Stimulated activated memory B cell treated with anti-CD40 and anti-IgM and Interleukin-4, amounts not matched to agents 10 μg/mL and 1 μg/mL and 100 μg/mL, for 72 hours (primary cell): Measurements from ENCODE around the gene HOXC4.
"Not testable (repeated sequence)": the region's sequence is repeated elsewhere in the genome, so short reads cannot be mapped to it uniquely, and the experiment has no call there.

Experiments used
- ATAC-seq: fragments of 150-1000 bp; cut with Tn5 transposase; 2 replicates; pipeline ENCODE4 v1.10.0; 2021
- H3K27ac Mint-ChIP-seq: one replicate; pipeline ENCODE4 v1.8.0; 2022; ENCODE audit warnings: mild to moderate bottlenecking, mixed read lengths
- H3K27me3 Mint-ChIP-seq: one replicate; pipeline ENCODE4 v1.8.0; 2022; ENCODE audit warnings: mixed read lengths
- H3K36me3 Mint-ChIP-seq: one replicate; pipeline ENCODE4 v1.8.0; 2022; ENCODE audit warnings: mixed read lengths
- H3K4me1 Mint-ChIP-seq: one replicate; pipeline ENCODE4 v1.8.0; 2022; ENCODE audit warnings: mixed read lengths
- H3K4me3 Mint-ChIP-seq: one replicate; pipeline ENCODE4 v1.8.0; 2022; ENCODE audit warnings: mild to moderate bottlenecking, moderate library complexity, mixed read lengths
- H3K9me3 Mint-ChIP-seq: one replicate; pipeline ENCODE4 v1.8.0; 2022; ENCODE audit warnings: mixed read lengths

The HOXC4 gene

DNA sequence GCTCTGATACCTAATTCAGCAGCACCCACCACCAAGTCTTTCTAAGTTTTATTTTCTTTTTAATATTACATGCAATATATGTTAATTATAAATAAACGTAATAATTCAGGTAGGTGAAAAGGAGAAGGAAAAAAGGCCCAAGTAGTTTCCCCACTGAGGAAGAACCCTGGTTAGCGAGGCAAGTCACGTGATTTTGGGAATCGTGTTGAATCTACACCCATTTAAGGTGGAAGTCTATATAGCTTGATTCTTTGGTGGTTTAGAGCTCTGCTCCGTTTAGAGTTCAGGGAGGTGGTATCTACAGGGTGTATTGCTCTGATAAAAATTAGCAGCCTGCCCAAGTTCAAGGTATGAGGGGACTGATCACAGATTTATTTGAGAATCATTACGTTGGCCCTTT, 47.0 kb downstream of the HOXC4 start:
- not testable (repeated sequence) for H3K4me1 Mint-ChIP-seq, H3K27ac Mint-ChIP-seq, H3K4me3 Mint-ChIP-seq, ATAC-seq, H3K9me3 Mint-ChIP-seq, H3K36me3 Mint-ChIP-seq
- peaks cover 20% of the 10 kb centered on the region for H3K27me3 Mint-ChIP-seq

DNA sequence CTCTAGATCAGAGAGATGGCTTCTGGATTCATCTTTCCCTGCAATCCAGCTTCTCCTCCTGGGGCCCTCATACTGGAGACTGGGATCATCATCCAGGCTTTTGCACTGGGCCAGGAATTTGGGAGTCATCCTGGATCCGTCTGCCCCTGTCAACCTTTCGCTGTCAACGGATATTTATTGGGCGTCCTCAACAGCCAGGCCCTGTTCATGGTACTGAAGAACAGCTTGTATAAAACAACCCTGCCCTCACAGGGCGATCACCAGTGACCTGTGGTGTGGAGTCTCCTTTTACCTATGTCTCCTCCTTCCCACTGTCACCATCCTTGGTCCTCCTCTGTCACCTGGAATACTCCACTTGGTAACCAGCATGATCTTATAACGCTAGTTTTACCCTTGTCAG, 48.6 kb downstream of the HOXC4 start:
- H3K27me3 Mint-ChIP-seq = peaks cover 37% of the 10 kb centered on the region

DNA sequence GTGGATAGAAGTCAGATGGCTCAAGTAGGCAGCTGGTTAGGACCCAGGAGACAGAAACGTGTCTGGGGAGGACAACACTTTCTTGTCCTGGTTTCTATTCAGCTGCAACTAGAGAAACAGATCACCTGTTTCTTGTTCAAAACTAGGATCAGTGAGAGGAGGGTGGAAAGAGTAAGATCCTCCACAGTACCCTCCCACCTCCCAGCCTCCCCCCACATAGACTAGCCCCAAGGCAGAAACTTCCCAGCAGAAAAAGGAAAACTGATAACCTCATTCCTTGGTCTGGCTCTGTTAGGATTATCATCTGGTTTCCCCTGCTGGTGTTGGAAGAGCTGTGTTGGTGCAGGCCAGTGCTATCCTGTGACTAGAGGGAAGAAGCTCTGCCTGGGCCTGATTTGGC, 50.2 kb downstream of the HOXC4 start:
- H3K27me3 Mint-ChIP-seq = peaks cover 43% of the 10 kb centered on the region
- H3K36me3 Mint-ChIP-seq, H3K9me3 Mint-ChIP-seq, H3K4me3 Mint-ChIP-seq, H3K27ac Mint-ChIP-seq, ATAC-seq: not testable (repeated sequence)
- peaks cover 24% of the 10 kb centered on the region for H3K4me1 Mint-ChIP-seq

More for the DNA sequence above, 48.6 kb downstream of the HOXC4 start:
- H3K36me3 Mint-ChIP-seq, H3K9me3 Mint-ChIP-seq, H3K27ac Mint-ChIP-seq, H3K4me3 Mint-ChIP-seq, ATAC-seq: not testable (repeated sequence)
- H3K4me1 Mint-ChIP-seq = peaks cover 17% of the 10 kb centered on the region
